ENCODE data around the gene KCNJ9. TPM values are rescaled to one million over a fixed set of nuclear protein-coding genes. Genes with fewer than 3 reads are reported as not detected.

KCNJ9 gene
- total RNA-seq, 1 donor from 2014 or later, result not detected

DNA sequence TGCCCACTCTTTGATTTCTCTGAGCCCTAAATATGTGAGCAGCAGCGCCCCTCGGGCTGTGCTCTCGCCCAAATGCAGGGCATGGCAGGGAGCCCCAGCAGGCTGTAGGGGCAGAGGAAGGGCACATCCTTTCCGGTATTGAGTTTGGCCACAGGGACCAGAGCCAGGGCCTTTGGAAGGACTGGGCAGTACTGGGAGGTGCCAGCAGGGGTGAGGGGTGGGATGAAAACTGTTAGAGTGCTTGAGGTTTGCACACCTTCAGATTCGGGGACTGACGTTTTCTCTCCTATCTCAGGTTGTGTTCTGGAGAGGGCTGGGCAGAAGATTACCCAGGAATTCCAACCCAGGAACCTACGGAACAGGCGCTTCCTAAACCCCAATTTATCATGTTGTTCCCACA is 32.1 kb downstream of the KCNJ9 start:
- Mint-ChIP-seq H3K36me3 (ENCODE audit: low read depth, unreplicated experiment) (no peaks in the 10 kb centered on the region), H3K9me3 (ENCODE audit: unreplicated experiment) (peaks cover 2% of the 10 kb centered on the region), H3K4me3 (ENCODE audit: unreplicated experiment) (no peak overlapping the region), H3K27ac (ENCODE audit: unreplicated experiment) (no peak overlapping the region), H3K4me1 (ENCODE audit: low read depth, unreplicated experiment) (peaks cover 33% of the 10 kb centered on the region), H3K27me3 (ENCODE audit: low read depth, unreplicated experiment) (peaks cover 39% of the 10 kb centered on the region)
- no peak for FAIRE-seq
- DNase-seq (ENCODE audit: low read depth), result no peak
- Histone ChIP-seq H3K36me3 (ENCODE audit: insufficient read depth, low read length) (no peaks in the 10 kb centered on the region), H3K9ac (ENCODE audit: low read length) (no peak overlapping the region), H3K4me3 (ENCODE audit: insufficient read depth, low read depth, low read length) (no peak overlapping the region), H4K20me1 (ENCODE audit: insufficient read depth, low read length) (no peaks in the 10 kb centered on the region), H3K4me1 (ENCODE audit: insufficient read depth, low read length) (peaks cover 2% of the 10 kb centered on the region), H3K27ac (ENCODE audit: low read depth, low read length) (no peak overlapping the region), H3K4me2 (ENCODE audit: low read length) (no peak overlapping the region), H3K79me2 (ENCODE audit: insufficient read depth, low read length) (no peaks in the 10 kb centered on the region), H3K9me3 (ENCODE audit: insufficient read depth, low read depth, low read length) (no peaks in the 10 kb centered on the region), H2AFZ (ENCODE audit: low read depth, low read length) (no peak overlapping the region), H3K27me3 (ENCODE audit: insufficient read depth, low read length) (peaks cover 29% of the 10 kb centered on the region)
- TF ChIP-seq, protein P1, sequence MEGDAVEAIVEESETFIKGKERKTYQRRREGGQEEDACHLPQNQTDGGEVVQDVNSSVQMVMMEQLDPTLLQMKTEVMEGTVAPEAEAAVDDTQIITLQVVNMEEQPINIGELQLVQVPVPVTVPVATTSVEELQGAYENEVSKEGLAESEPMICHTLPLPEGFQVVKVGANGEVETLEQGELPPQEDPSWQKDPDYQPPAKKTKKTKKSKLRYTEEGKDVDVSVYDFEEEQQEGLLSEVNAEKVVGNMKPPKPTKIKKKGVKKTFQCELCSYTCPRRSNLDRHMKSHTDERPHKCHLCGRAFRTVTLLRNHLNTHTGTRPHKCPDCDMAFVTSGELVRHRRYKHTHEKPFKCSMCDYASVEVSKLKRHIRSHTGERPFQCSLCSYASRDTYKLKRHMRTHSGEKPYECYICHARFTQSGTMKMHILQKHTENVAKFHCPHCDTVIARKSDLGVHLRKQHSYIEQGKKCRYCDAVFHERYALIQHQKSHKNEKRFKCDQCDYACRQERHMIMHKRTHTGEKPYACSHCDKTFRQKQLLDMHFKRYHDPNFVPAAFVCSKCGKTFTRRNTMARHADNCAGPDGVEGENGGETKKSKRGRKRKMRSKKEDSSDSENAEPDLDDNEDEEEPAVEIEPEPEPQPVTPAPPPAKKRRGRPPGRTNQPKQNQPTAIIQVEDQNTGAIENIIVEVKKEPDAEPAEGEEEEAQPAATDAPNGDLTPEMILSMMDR (IDR thresholded peaks at IDR 0.05; ENCODE audit: insufficient read depth, low read depth, low read length), result no peak
- no peak for TF ChIP-seq EZH2 (IDR thresholded peaks at IDR 0.05; ENCODE audit: insufficient read depth, low read length)

DNA sequence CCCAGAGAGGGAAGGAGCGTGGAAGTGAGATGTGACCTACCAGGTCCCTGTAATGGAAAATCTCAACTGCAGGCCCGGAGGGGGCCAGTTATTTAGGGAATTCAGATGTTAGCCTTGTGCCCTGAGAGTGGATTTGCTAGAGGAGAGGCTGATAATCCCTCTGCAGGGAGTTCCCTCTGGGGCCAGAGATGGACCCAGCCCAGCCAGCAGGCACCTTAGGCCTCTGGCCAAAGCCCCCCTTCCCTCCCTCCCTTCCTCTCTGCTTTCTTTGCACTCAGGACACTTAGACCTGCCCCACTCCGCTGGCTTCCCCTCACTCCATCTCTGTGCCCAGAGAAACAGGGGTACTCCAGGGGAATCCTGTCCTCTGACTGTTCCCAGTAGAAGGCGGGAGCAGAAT is 32.7 kb downstream of the KCNJ9 start:
- Histone ChIP-seq H4K20me1 (ENCODE audit: insufficient read depth, low read length) (no peaks in the 10 kb centered on the region), H3K4me1 (ENCODE audit: insufficient read depth, low read length) (peaks cover 2% of the 10 kb centered on the region), H3K9ac (ENCODE audit: low read length) (no peak overlapping the region), H3K4me3 (ENCODE audit: insufficient read depth, low read depth, low read length) (no peak overlapping the region), H2AFZ (ENCODE audit: low read depth, low read length) (no peak overlapping the region), H3K4me2 (ENCODE audit: low read length) (no peak overlapping the region), H3K79me2 (ENCODE audit: insufficient read depth, low read length) (no peaks in the 10 kb centered on the region), H3K27me3 (ENCODE audit: insufficient read depth, low read length) (peaks cover 29% of the 10 kb centered on the region), H3K9me3 (ENCODE audit: insufficient read depth, low read depth, low read length) (no peaks in the 10 kb centered on the region), H3K36me3 (ENCODE audit: insufficient read depth, low read length) (no peaks in the 10 kb centered on the region), H3K27ac (ENCODE audit: low read depth, low read length) (no peak overlapping the region)
- FAIRE-seq, result no peak
- H3K4me1 Mint-ChIP-seq (ENCODE audit: low read depth, unreplicated experiment), result peaks cover 33% of the 10 kb centered on the region
- H3K27me3 Mint-ChIP-seq (ENCODE audit: low read depth, unreplicated experiment), result peaks cover 37% of the 10 kb centered on the region
- TF ChIP-seq, protein P1 (IDR thresholded peaks at IDR 0.05; ENCODE audit: insufficient read depth, low read depth, low read length), result no peak
- peaks cover 2% of the 10 kb centered on the region for H3K9me3 Mint-ChIP-seq (ENCODE audit: unreplicated experiment)
- H3K27ac Mint-ChIP-seq (ENCODE audit: unreplicated experiment), result no peak overlapping the region
- peak overlapping the region; percentile 24 for H3K4me3 Mint-ChIP-seq (ENCODE audit: unreplicated experiment)
- no peaks in the 10 kb centered on the region for H3K36me3 Mint-ChIP-seq (ENCODE audit: low read depth, unreplicated experiment)
- DNase-seq (ENCODE audit: low read depth), result no peak

DNA sequence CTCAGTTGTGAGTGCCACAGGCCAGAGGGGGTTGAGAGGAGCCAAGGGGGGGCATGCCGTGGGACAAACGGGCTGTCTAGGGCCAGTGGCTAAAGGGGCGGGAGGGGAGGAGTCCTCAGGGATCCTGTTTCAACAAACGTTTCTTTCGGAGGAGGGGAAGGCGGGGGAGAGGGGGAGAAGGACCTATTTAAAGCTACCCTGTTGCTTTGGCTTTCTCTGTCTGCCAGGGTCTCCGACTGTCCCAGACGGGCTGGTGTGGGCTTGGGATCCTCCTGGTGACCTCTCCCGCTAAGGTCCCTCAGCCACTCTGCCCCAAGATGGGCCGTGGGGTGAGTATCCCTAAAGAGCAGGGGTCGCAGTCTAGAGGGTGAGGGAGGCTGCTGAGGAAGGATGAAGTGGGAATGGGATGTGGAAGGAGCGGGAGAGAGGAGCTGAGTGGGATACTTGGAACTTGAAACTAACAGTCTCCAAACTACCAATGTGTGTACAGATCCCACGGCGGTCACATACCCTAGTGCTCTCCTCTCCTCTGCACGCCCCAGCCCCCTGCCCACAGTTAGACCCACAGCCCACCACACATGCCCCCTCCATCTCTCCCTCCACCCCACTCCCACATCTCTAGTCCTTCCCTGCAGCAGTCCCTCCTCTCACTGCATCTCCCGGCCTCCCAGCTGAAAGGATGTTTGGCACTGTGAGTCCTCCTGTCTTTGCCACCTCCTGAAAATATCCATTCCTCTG is 34.4 kb downstream of the KCNJ9 start, which contains the start of gene ATP1A2:
TSS of gene ATP1A2 (plus strand) at position 215 of the 738 bp plus-strand sequence. CDS start at position 318, 103 bp downstream.
- TF ChIP-seq EZH2 (IDR thresholded peaks at IDR 0.05; ENCODE audit: insufficient read depth, low read length), result peak; percentile 6
- TF ChIP-seq, protein P1 (IDR thresholded peaks at IDR 0.05; ENCODE audit: insufficient read depth, low read depth, low read length), result no peak
- DNase-seq (ENCODE audit: low read depth), result no peak
- no peaks in the 10 kb centered on the region for H3K36me3 Mint-ChIP-seq (ENCODE audit: low read depth, unreplicated experiment)

More for the DNA sequence above, 34.4 kb downstream of the KCNJ9 start, which contains the start of gene ATP1A2:
- H3K9me3 ChIP-seq (ENCODE audit: insufficient read depth, low read depth, low read length), result no peaks in the 10 kb centered on the region
- no peaks in the 10 kb centered on the region for H4K20me1 ChIP-seq (ENCODE audit: insufficient read depth, low read length)
- H3K4me3 Mint-ChIP-seq (ENCODE audit: unreplicated experiment), result peak within 1 kb of the TSS; percentile 51
- peaks cover 24% of the 10 kb centered on the region for H3K27me3 ChIP-seq (ENCODE audit: insufficient read depth, low read length)
- no peak within 1 kb of the TSS for H3K4me2 ChIP-seq (ENCODE audit: low read length)
- peaks cover 2% of the 10 kb centered on the region for H3K9me3 Mint-ChIP-seq (ENCODE audit: unreplicated experiment)
- peak within 1 kb of the TSS; percentile 78 for H3K27ac Mint-ChIP-seq (ENCODE audit: unreplicated experiment)
- H3K36me3 ChIP-seq (ENCODE audit: insufficient read depth, low read length), result no peaks in the 10 kb centered on the region
- H2AFZ ChIP-seq (ENCODE audit: low read depth, low read length), result no peak within 1 kb of the TSS
- peaks cover 2% of the 10 kb centered on the region for H3K4me1 ChIP-seq (ENCODE audit: insufficient read depth, low read length)
- no peak for FAIRE-seq
- H3K27ac ChIP-seq (ENCODE audit: low read depth, low read length), result no peak within 1 kb of the TSS
- H3K9ac ChIP-seq (ENCODE audit: low read length), result no peak within 1 kb of the TSS
- H3K79me2 ChIP-seq (ENCODE audit: insufficient read depth, low read length), result no peaks in the 10 kb centered on the region
- H3K4me3 ChIP-seq (ENCODE audit: insufficient read depth, low read depth, low read length), result no peak within 1 kb of the TSS
- H3K4me1 Mint-ChIP-seq (ENCODE audit: low read depth, unreplicated experiment), result peaks cover 38% of the 10 kb centered on the region
- peaks cover 28% of the 10 kb centered on the region for H3K27me3 Mint-ChIP-seq (ENCODE audit: low read depth, unreplicated experiment)

Measured in astrocyte (in vitro differentiated cells and primary cell).